ENCODE results near the gene AGAP9.
"Not testable (repeated sequence)": the region's sequence is repeated elsewhere in the genome, so short reads cannot be mapped to it uniquely, and the experiment has no call there.

The AGAP9 gene

GRCh38 chr10:47456079-47456785, 67.2 kb downstream of the AGAP9 start:
- Histone ChIP-seq H3K4me3 (ENCODE audit: low read depth, low read length) (no peak overlapping the region), H3K4me1 (ENCODE audit: control insufficient read depth, insufficient read depth, low read length) (peaks cover 15% of the 10 kb centered on the region), H3K27me3 (ENCODE audit: control insufficient read depth, insufficient read depth, low read length) (no peaks in the 10 kb centered on the region), H3K36me3 (ENCODE audit: control insufficient read depth, insufficient read depth, low read length) (no peaks in the 10 kb centered on the region), H3K27ac (ENCODE audit: low read depth, low read length) (no peak overlapping the region), H3K9me3 (ENCODE audit: control insufficient read depth, insufficient read depth, low read depth, low read length) (no peaks in the 10 kb centered on the region), H3K9ac (ENCODE audit: low read length) (no peak overlapping the region)

GRCh38 chr10:47455350-47456078, 67.9 kb downstream of the AGAP9 start:
- H3K36me3 ChIP-seq (ENCODE audit: control insufficient read depth, insufficient read depth, low read length); H3K9ac ChIP-seq (ENCODE audit: low read length); H3K4me3 ChIP-seq (ENCODE audit: low read depth, low read length); H3K27ac ChIP-seq (ENCODE audit: low read depth, low read length); H3K27me3 ChIP-seq (ENCODE audit: control insufficient read depth, insufficient read depth, low read length); H3K9me3 ChIP-seq (ENCODE audit: control insufficient read depth, insufficient read depth, low read depth, low read length): not testable (repeated sequence)
- H3K4me1 ChIP-seq (ENCODE audit: control insufficient read depth, insufficient read depth, low read length) = peaks cover 15% of the 10 kb centered on the region

- Histone ChIP-seq H3K36me3 (ENCODE audit: control insufficient read depth, insufficient read depth, low read length) (no peaks in the 10 kb centered on the region), H3K27me3 (ENCODE audit: control insufficient read depth, insufficient read depth, low read length) (no peaks in the 10 kb centered on the region), H3K9me3 (ENCODE audit: control insufficient read depth, insufficient read depth, low read depth, low read length) (no peaks in the 10 kb centered on the region), H3K4me3 (ENCODE audit: low read depth, low read length) (no peak overlapping the region), H3K4me1 (ENCODE audit: control insufficient read depth, insufficient read depth, low read length) (peaks cover 15% of the 10 kb centered on the region), H3K9ac (ENCODE audit: low read length) (no peak overlapping the region), H3K27ac (ENCODE audit: low read depth, low read length) (no peak overlapping the region)
These were observed 68.7 kb downstream of the AGAP9 start for GRCh38 chr10:47454780-47455058.

GRCh38 chr10:47454008-47454779, 69.2 kb downstream of the AGAP9 start:
- no peaks in the 10 kb centered on the region for H3K9me3 ChIP-seq (ENCODE audit: control insufficient read depth, insufficient read depth, low read depth, low read length)
- H3K4me3 ChIP-seq (ENCODE audit: low read depth, low read length) = no peak overlapping the region
- no peak overlapping the region for H3K27ac ChIP-seq (ENCODE audit: low read depth, low read length)
- no peak overlapping the region for H3K9ac ChIP-seq (ENCODE audit: low read length)
- peaks cover 15% of the 10 kb centered on the region for H3K4me1 ChIP-seq (ENCODE audit: control insufficient read depth, insufficient read depth, low read length)
- H3K27me3 ChIP-seq (ENCODE audit: control insufficient read depth, insufficient read depth, low read length) = no peaks in the 10 kb centered on the region
- H3K36me3 ChIP-seq (ENCODE audit: control insufficient read depth, insufficient read depth, low read length) = no peaks in the 10 kb centered on the region

GRCh38 chr10:47453141-47454007, 70.1 kb downstream of the AGAP9 start:
- peaks cover 15% of the 10 kb centered on the region for H3K4me1 ChIP-seq (ENCODE audit: control insufficient read depth, insufficient read depth, low read length)
- H3K36me3 ChIP-seq (ENCODE audit: control insufficient read depth, insufficient read depth, low read length) = no peaks in the 10 kb centered on the region
- no peaks in the 10 kb centered on the region for H3K27me3 ChIP-seq (ENCODE audit: control insufficient read depth, insufficient read depth, low read length)
- H3K4me3 ChIP-seq (ENCODE audit: low read depth, low read length) = no peak overlapping the region
- no peak overlapping the region for H3K27ac ChIP-seq (ENCODE audit: low read depth, low read length)
- H3K9ac ChIP-seq (ENCODE audit: low read length) = no peak overlapping the region
- H3K9me3 ChIP-seq (ENCODE audit: control insufficient read depth, insufficient read depth, low read depth, low read length) = no peaks in the 10 kb centered on the region

GRCh38 chr10:47452495-47453140, 70.8 kb downstream of the AGAP9 start:
- peaks cover 15% of the 10 kb centered on the region for H3K4me1 ChIP-seq (ENCODE audit: control insufficient read depth, insufficient read depth, low read length)
- H3K4me3 ChIP-seq (ENCODE audit: low read depth, low read length) = no peak overlapping the region
- no peak overlapping the region for H3K9ac ChIP-seq (ENCODE audit: low read length)
- H3K36me3 ChIP-seq (ENCODE audit: control insufficient read depth, insufficient read depth, low read length) = no peaks in the 10 kb centered on the region
- H3K27me3 ChIP-seq (ENCODE audit: control insufficient read depth, insufficient read depth, low read length) = no peaks in the 10 kb centered on the region
- H3K27ac ChIP-seq (ENCODE audit: low read depth, low read length) = no peak overlapping the region
- H3K9me3 ChIP-seq (ENCODE audit: control insufficient read depth, insufficient read depth, low read depth, low read length) = no peaks in the 10 kb centered on the region

- Histone ChIP-seq H3K4me1 (ENCODE audit: control insufficient read depth, insufficient read depth, low read length) (peaks cover 15% of the 10 kb centered on the region), H3K27ac (ENCODE audit: low read depth, low read length) (no peak overlapping the region)
These were observed 71.4 kb downstream of the AGAP9 start for GRCh38 chr10:47451998-47452494.

More at GRCh38 chr10:47451998-47452494, 71.4 kb downstream of the AGAP9 start:
- no peaks in the 10 kb centered on the region for H3K36me3 ChIP-seq (ENCODE audit: control insufficient read depth, insufficient read depth, low read length)
- H3K9ac ChIP-seq (ENCODE audit: low read length) = no peak overlapping the region
- H3K4me3 ChIP-seq (ENCODE audit: low read depth, low read length) = no peak overlapping the region
- H3K27me3 ChIP-seq (ENCODE audit: control insufficient read depth, insufficient read depth, low read length) = no peaks in the 10 kb centered on the region
- no peaks in the 10 kb centered on the region for H3K9me3 ChIP-seq (ENCODE audit: control insufficient read depth, insufficient read depth, low read depth, low read length)

Data from HUES6 (cell line).